ENCODE data around the gene PDCD5. TPM values are rescaled to one million over a fixed set of nuclear protein-coding genes. Genes with fewer than 3 reads are reported as not detected.
"Not testable (repeated sequence)": the region's sequence is repeated elsewhere in the genome, so short reads cannot be mapped to it uniquely, and the experiment has no call there.

Gene PDCD5
- total RNA-seq, 1 donor from 2014 or later = 77.1 TPM

DNA sequence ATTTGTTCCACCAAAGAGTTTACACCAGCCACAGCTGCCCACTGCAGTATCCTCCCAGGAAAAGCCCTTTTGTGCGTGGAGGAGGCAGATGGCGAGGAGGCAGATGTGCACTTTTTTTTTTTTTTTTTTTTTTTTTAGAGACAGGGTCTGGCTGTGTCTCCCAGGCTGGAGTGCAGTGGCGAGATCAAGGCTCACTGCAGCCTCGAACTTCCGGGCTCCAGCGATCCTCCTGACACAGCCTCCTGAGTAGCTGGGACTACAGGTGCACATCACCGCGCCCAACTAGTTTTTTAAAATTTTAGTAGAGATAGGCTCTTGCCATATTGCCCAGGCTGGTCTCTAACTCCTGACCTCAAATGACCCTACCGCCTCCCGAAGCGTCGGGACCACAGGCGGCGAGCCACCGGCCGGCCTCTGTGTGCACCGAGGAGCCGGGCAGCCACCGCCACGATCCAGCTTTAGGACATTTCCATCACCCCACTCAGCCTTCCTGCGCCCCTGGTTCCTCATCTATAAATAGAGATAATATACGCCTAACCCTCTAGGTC is 563 bp upstream of the PDCD5 start:
- Mint-ChIP-seq H3K4me3 (ENCODE audit: unreplicated experiment) (peak overlapping the region; percentile 92), H3K36me3 (ENCODE audit: low read depth, unreplicated experiment) (peaks cover 7% of the 10 kb centered on the region), H3K27me3 (ENCODE audit: unreplicated experiment) (no peaks in the 10 kb centered on the region), H3K27ac (ENCODE audit: unreplicated experiment) (no peak overlapping the region), H3K9me3 (ENCODE audit: unreplicated experiment) (no peaks in the 10 kb centered on the region), H3K4me1 (ENCODE audit: unreplicated experiment) (peaks cover 3% of the 10 kb centered on the region)
- no peak for DNase-seq (ENCODE audit: low spot score)
- TF ChIP-seq CTCF (IDR thresholded peaks at IDR 0.05; ENCODE audit: unreplicated experiment) = no peak

GRCh38 chr19:32581705-32582179 is 752 bp downstream of the PDCD5 start:
- H3K4me3 Mint-ChIP-seq (ENCODE audit: unreplicated experiment) = peak overlapping the region; percentile 92
- H3K36me3 Mint-ChIP-seq (ENCODE audit: low read depth, unreplicated experiment) = peaks cover 16% of the 10 kb centered on the region
- no peaks in the 10 kb centered on the region for H3K9me3 Mint-ChIP-seq (ENCODE audit: unreplicated experiment)
- H3K27ac Mint-ChIP-seq (ENCODE audit: unreplicated experiment) = no peak overlapping the region
- DNase-seq (ENCODE audit: low spot score) = no peak
- no peaks in the 10 kb centered on the region for H3K27me3 Mint-ChIP-seq (ENCODE audit: unreplicated experiment)
- peaks cover 3% of the 10 kb centered on the region for H3K4me1 Mint-ChIP-seq (ENCODE audit: unreplicated experiment)
- TF ChIP-seq CTCF (IDR thresholded peaks at IDR 0.05; ENCODE audit: unreplicated experiment) = no peak

DNA sequence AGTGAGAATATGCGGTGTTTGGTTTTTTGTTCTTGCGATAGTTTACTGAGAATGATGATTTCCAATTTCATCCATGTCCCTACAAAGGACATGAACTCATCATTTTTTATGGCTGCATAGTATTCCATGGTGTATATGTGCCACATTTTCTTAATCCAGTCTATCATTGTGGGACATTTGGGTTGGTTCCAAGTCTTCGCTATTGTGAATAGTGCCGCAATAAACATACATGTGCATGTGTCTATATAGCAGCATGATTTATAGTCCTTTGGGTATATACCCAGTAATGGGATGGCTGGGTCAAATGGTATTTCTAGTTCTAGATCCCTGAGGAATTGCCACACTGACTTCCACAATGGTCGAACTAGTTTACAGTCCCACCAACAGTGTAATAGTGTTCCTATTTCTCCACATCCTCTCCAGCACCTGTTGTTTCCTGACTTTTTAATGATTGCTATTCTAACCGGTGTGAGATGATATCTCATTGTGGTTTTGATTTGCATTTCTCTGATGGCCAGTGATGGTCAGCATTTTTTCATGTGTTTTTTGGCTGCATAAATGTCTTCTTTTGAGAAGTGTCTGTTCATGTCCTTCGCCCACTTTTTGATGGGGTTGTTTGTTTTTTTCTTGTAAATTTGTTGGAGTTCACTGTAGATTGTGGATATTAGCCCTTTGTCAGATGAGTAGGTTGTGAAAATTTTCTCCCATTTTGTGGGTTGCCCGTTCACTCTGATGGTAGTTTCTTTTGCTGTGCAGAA is 6.9 kb downstream of the PDCD5 start:
- H3K36me3 Mint-ChIP-seq (ENCODE audit: low read depth, unreplicated experiment) = peaks cover 40% of the 10 kb centered on the region
- not testable (repeated sequence) for DNase-seq (ENCODE audit: low spot score)

GRCh38 chr19:32594021-32594420 is 13.0 kb downstream of the PDCD5 start:
- no peak for TF ChIP-seq CTCF (IDR thresholded peaks at IDR 0.05; ENCODE audit: unreplicated experiment)
- Mint-ChIP-seq H3K36me3 (ENCODE audit: low read depth, unreplicated experiment) (peaks cover 32% of the 10 kb centered on the region), H3K27ac (ENCODE audit: unreplicated experiment) (no peak overlapping the region), H3K9me3 (ENCODE audit: unreplicated experiment) (no peaks in the 10 kb centered on the region), H3K4me1 (ENCODE audit: unreplicated experiment) (peaks cover 5% of the 10 kb centered on the region), H3K27me3 (ENCODE audit: unreplicated experiment) (peaks cover 1% of the 10 kb centered on the region), H3K4me3 (ENCODE audit: unreplicated experiment) (no peak overlapping the region)
- no peak for DNase-seq (ENCODE audit: low spot score)

More for the DNA sequence above, 6.9 kb downstream of the PDCD5 start:
- not testable (repeated sequence) for H3K4me3 Mint-ChIP-seq (ENCODE audit: unreplicated experiment); H3K4me1 Mint-ChIP-seq (ENCODE audit: unreplicated experiment); H3K9me3 Mint-ChIP-seq (ENCODE audit: unreplicated experiment); H3K27me3 Mint-ChIP-seq (ENCODE audit: unreplicated experiment); H3K27ac Mint-ChIP-seq (ENCODE audit: unreplicated experiment)

- Mint-ChIP-seq H3K27me3 (ENCODE audit: unreplicated experiment) (peaks cover 1% of the 10 kb centered on the region), H3K4me1 (ENCODE audit: unreplicated experiment) (peaks cover 5% of the 10 kb centered on the region), H3K27ac (ENCODE audit: unreplicated experiment) (no peak overlapping the region), H3K4me3 (ENCODE audit: unreplicated experiment) (no peak overlapping the region), H3K9me3 (ENCODE audit: unreplicated experiment) (no peaks in the 10 kb centered on the region), H3K36me3 (ENCODE audit: low read depth, unreplicated experiment) (peaks cover 37% of the 10 kb centered on the region)
- no peak for DNase-seq (ENCODE audit: low spot score)
- no peak for TF ChIP-seq CTCF (IDR thresholded peaks at IDR 0.05; ENCODE audit: unreplicated experiment)
These were observed 14.5 kb downstream of the PDCD5 start for GRCh38 chr19:32595491-32595890.
